GM20000 (cell line): ENCODE measurements around the gene MCAT.
A peak's percentile ranks its signal among the peaks of the same experiment; 100 is the strongest.

ENCODE experiments used
- DNase-seq: peaks from one replicate; pipeline ENCODE4 v3.0.0; 2012; ENCODE audit warnings: low spot score
- CTCF ChIP-seq: IDR thresholded peaks from 2 replicates; pipeline ENCODE4 v1.5.1; 2012; ENCODE audit warnings: mild to moderate bottlenecking, control low read depth; ENCODE audit errors: extremely low read depth, missing control alignments

The MCAT gene

GRCh38 chr22:43136801-43137200, 6.4 kb downstream of the MCAT start:
- DNase-seq = no peak
- no peak for TF ChIP-seq CTCF

- DNase-seq = peak; percentile 82
- peak; percentile 69 for TF ChIP-seq CTCF
These were observed 6.9 kb downstream of the MCAT start for GRCh38 chr22:43136255-43136654.

- TF ChIP-seq CTCF = no peak
- no peak for DNase-seq
These were observed 7.6 kb downstream of the MCAT start for GRCh38 chr22:43135565-43135964.

- DNase-seq = no peak
- TF ChIP-seq CTCF = no peak
These were observed 8.6 kb downstream of the MCAT start for GRCh38 chr22:43134553-43134952.

GRCh38 chr22:43133401-43133800, 9.8 kb downstream of the MCAT start:
- TF ChIP-seq CTCF = no peak
- DNase-seq = no peak

GRCh38 chr22:43131773-43132501, 11.3 kb downstream of the MCAT start:
- DNase-seq = no peak

More at GRCh38 chr22:43131773-43132501, 11.3 kb downstream of the MCAT start:
- no peak for TF ChIP-seq CTCF
